K562 (cell line): ENCODE results near the gene GAD1. TPM values are rescaled to one million over a fixed set of nuclear protein-coding genes. Genes with fewer than 3 reads are reported as not detected.

Experiments
- ARID2 ChIP-seq: fragments of 450-650 bp; IDR thresholded peaks from 2 replicates; pipeline ENCODE4 v1.6.1; 2017; ENCODE audit warnings: antibody characterized with exemption, mild to moderate bottlenecking
- KLF6 ChIP-seq: fragments of 250-450 bp; sonication (Bioruptor Pico); IDR thresholded peaks from 2 replicates; pipeline ENCODE4 v1.4.0; 2020; ENCODE audit warnings: mild to moderate bottlenecking, moderate library complexity, borderline replicate concordance
- MED1 ChIP-seq: sonication (generic); formaldehyde crosslinking; IDR thresholded peaks from 2 replicates; pipeline ENCODE4 v1.8.1; 2023; ENCODE audit warnings: missing genetic modification reagents, borderline replicate concordance
- polyA plus RNA-seq, 8 experiments: library from polyadenylated mRNA; depleted of rRNA in 4 of 8; stranded (reverse) in 5 of 8; unstranded in 3 of 8; fragments of >200 nt; fragmentation: Nextera tagmentation in 2 of 8; fragmentation: Illumina TruSeq in 1 of 8; extraction: Ambion mirVana in 2 of 8; extraction: Trizol in 1 of 8; gene quantifications; 2 replicates each; pipeline versions ENCODE4 v1.2.1 to v1.2.3, GENCODE V29; 2011 to 2014; ENCODE audit warnings: inconsistent platforms in 1 of 8, missing spikeins in 1 of 8
- total RNA-seq, 7 experiments: library from RNA; depleted of rRNA in 6 of 7; stranded (reverse); fragments of >200 nt in 6 of 7; fragmentation: Illumina TruSeq in 2 of 7; extraction: Trizol in 2 of 7; gene quantifications; 2 replicates each; pipeline versions ENCODE4 v1.2.1 to v1.2.3, GENCODE V29; 2011 to 2021; ENCODE audit warnings: low replicate concordance in 1 of 7
- TF ChIP-seq, protein P1 (sequence below): fragments of 450-650 bp; IDR thresholded peaks from 2 replicates; pipeline ENCODE4 v1.6.1; 2016; ENCODE audit warnings: mild to moderate bottlenecking, moderate library complexity
- TF ChIP-seq, protein P2 (sequence below): fragments of 150-350 bp; IDR thresholded peaks from 2 replicates; pipeline ENCODE4 v1.6.1; 2014; ENCODE audit warnings: low read depth, mild to moderate bottlenecking, low read length, borderline replicate concordance

Gene GAD1
- total and polyA plus RNA-seq, 9 of the 15 experiments (the other 6 are each of a cell fraction or from before 2014, with no cell fraction given), result 2.7 to 29.1 (median 15.7) TPM

DNA sequence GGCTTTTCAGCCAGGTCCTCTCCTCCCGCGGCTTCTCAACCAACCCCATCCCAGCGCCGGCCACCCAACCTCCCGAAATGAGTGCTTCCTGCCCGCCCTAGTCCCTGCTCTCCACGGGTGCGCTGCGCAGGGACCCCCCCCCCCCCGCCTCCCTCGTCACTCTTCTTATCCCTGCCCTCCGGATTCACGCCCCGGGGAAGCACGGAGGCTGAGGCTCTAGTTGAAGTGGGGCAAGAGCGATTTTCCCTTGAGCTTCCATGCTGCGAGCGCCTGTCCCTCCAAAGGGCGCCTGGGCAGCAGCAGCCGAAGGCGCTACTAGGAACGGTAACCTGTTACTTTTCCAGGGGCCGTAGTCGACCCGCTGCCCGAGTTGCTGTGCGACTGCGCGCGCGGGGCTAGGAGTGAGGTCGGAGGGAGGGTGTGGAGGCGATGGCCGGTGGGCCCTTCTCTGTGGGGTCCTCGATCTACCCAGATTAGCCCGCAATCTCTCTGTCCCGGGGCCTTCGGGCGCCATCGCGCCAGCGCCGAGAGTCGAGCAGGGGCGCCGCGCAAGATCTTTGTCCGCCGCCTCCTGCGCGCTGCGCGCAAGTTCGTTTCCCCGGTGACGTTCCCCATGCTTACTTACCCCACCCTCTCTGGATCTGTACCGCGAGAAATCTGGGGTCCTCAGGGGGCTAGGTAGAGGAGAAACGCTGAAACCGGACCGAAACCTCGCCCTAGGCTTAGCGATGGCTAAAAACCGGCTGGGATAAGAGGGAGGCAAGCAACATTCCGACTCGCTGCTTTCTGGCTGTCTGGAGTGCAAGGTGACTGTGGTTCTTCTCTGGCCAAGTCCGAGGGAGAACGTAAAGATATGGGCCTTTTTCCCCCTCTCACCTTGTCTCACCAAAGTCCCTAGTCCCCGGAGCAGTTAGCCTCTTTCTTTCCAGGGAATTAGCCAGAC lies 677 bp downstream of the GAD1 start (continued):
- TF ChIP-seq, protein P1, sequence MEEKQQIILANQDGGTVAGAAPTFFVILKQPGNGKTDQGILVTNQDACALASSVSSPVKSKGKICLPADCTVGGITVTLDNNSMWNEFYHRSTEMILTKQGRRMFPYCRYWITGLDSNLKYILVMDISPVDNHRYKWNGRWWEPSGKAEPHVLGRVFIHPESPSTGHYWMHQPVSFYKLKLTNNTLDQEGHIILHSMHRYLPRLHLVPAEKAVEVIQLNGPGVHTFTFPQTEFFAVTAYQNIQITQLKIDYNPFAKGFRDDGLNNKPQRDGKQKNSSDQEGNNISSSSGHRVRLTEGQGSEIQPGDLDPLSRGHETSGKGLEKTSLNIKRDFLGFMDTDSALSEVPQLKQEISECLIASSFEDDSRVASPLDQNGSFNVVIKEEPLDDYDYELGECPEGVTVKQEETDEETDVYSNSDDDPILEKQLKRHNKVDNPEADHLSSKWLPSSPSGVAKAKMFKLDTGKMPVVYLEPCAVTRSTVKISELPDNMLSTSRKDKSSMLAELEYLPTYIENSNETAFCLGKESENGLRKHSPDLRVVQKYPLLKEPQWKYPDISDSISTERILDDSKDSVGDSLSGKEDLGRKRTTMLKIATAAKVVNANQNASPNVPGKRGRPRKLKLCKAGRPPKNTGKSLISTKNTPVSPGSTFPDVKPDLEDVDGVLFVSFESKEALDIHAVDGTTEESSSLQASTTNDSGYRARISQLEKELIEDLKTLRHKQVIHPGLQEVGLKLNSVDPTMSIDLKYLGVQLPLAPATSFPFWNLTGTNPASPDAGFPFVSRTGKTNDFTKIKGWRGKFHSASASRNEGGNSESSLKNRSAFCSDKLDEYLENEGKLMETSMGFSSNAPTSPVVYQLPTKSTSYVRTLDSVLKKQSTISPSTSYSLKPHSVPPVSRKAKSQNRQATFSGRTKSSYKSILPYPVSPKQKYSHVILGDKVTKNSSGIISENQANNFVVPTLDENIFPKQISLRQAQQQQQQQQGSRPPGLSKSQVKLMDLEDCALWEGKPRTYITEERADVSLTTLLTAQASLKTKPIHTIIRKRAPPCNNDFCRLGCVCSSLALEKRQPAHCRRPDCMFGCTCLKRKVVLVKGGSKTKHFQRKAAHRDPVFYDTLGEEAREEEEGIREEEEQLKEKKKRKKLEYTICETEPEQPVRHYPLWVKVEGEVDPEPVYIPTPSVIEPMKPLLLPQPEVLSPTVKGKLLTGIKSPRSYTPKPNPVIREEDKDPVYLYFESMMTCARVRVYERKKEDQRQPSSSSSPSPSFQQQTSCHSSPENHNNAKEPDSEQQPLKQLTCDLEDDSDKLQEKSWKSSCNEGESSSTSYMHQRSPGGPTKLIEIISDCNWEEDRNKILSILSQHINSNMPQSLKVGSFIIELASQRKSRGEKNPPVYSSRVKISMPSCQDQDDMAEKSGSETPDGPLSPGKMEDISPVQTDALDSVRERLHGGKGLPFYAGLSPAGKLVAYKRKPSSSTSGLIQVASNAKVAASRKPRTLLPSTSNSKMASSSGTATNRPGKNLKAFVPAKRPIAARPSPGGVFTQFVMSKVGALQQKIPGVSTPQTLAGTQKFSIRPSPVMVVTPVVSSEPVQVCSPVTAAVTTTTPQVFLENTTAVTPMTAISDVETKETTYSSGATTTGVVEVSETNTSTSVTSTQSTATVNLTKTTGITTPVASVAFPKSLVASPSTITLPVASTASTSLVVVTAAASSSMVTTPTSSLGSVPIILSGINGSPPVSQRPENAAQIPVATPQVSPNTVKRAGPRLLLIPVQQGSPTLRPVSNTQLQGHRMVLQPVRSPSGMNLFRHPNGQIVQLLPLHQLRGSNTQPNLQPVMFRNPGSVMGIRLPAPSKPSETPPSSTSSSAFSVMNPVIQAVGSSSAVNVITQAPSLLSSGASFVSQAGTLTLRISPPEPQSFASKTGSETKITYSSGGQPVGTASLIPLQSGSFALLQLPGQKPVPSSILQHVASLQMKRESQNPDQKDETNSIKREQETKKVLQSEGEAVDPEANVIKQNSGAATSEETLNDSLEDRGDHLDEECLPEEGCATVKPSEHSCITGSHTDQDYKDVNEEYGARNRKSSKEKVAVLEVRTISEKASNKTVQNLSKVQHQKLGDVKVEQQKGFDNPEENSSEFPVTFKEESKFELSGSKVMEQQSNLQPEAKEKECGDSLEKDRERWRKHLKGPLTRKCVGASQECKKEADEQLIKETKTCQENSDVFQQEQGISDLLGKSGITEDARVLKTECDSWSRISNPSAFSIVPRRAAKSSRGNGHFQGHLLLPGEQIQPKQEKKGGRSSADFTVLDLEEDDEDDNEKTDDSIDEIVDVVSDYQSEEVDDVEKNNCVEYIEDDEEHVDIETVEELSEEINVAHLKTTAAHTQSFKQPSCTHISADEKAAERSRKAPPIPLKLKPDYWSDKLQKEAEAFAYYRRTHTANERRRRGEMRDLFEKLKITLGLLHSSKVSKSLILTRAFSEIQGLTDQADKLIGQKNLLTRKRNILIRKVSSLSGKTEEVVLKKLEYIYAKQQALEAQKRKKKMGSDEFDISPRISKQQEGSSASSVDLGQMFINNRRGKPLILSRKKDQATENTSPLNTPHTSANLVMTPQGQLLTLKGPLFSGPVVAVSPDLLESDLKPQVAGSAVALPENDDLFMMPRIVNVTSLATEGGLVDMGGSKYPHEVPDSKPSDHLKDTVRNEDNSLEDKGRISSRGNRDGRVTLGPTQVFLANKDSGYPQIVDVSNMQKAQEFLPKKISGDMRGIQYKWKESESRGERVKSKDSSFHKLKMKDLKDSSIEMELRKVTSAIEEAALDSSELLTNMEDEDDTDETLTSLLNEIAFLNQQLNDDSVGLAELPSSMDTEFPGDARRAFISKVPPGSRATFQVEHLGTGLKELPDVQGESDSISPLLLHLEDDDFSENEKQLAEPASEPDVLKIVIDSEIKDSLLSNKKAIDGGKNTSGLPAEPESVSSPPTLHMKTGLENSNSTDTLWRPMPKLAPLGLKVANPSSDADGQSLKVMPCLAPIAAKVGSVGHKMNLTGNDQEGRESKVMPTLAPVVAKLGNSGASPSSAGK, result no peak; the same call in 1 of the 2 replicates
- TF ChIP-seq MED1 (CRISPR knock-in tag), result no peak
- no peak for TF ChIP-seq ARID2
- TF ChIP-seq, protein P2, sequence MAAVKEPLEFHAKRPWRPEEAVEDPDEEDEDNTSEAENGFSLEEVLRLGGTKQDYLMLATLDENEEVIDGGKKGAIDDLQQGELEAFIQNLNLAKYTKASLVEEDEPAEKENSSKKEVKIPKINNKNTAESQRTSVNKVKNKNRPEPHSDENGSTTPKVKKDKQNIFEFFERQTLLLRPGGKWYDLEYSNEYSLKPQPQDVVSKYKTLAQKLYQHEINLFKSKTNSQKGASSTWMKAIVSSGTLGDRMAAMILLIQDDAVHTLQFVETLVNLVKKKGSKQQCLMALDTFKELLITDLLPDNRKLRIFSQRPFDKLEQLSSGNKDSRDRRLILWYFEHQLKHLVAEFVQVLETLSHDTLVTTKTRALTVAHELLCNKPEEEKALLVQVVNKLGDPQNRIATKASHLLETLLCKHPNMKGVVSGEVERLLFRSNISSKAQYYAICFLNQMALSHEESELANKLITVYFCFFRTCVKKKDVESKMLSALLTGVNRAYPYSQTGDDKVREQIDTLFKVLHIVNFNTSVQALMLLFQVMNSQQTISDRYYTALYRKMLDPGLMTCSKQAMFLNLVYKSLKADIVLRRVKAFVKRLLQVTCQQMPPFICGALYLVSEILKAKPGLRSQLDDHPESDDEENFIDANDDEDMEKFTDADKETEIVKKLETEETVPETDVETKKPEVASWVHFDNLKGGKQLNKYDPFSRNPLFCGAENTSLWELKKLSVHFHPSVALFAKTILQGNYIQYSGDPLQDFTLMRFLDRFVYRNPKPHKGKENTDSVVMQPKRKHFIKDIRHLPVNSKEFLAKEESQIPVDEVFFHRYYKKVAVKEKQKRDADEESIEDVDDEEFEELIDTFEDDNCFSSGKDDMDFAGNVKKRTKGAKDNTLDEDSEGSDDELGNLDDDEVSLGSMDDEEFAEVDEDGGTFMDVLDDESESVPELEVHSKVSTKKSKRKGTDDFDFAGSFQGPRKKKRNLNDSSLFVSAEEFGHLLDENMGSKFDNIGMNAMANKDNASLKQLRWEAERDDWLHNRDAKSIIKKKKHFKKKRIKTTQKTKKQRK, result no peak
- TF ChIP-seq KLF6, result no peak
